K562 (cell line): ENCODE data around the gene CFAP251. TPM values are rescaled to one million over a fixed set of nuclear protein-coding genes. Genes with fewer than 3 reads are reported as not detected.

Experiments
- BDP1 ChIP-seq: IDR thresholded peaks from 3 replicates; pipeline ENCODE4 v1.6.1; 2011; ENCODE audit not compliant: insufficient read length, insufficient read depth
- KDM4B ChIP-seq, 2 experiments: fragments of 450-650 bp in 1 of 2; sonication (generic) in 1 of 2; IDR thresholded peaks; 2 replicates each; pipeline ENCODE4 v1.6.1; 2016 to 2017; ENCODE audit warnings: borderline replicate concordance in 2 of 2, antibody characterized with exemption in 1 of 2, low read depth in 1 of 2, mild to moderate bottlenecking in 1 of 2
- MAFK ChIP-seq: IDR thresholded peaks from 2 replicates; pipeline ENCODE4 v1.6.1; 2011; ENCODE audit warnings: low read length, improper control_type of control experiment
- NONO ChIP-seq, 2 experiments: fragments of 200-400 bp in 1 of 2; fragments of 450-650 bp in 1 of 2; formaldehyde crosslinking in 1 of 2; IDR thresholded peaks; 2 replicates each; pipeline ENCODE4 v1.6.1; 2017; ENCODE audit warnings: low read depth in 2 of 2, mild to moderate bottlenecking in 2 of 2, moderate library complexity in 2 of 2, low read length in 1 of 2
- POLR2B ChIP-seq: fragments of 450-650 bp; IDR thresholded peaks from 2 replicates; pipeline ENCODE4 v1.6.1; 2018; ENCODE audit warnings: low read depth; ENCODE audit not compliant: partially characterized antibody
- PTRF ChIP-seq: fragments of 450-650 bp; IDR thresholded peaks from 2 replicates; pipeline ENCODE4 v1.6.1; 2016; ENCODE audit warnings: mild to moderate bottlenecking, missing genetic modification characterization, missing compliant biosample characterization
- RBM14 ChIP-seq: fragments of 200-400 bp; formaldehyde crosslinking; IDR thresholded peaks from 2 replicates; pipeline ENCODE4 v1.6.1; 2018; ENCODE audit warnings: low read depth, mild to moderate bottlenecking, low read length, moderate library complexity, borderline replicate concordance; ENCODE audit not compliant: insufficient read depth
- RHOXF2B ChIP-seq: fragments of 250-450 bp; sonication (Bioruptor Pico); conservative IDR thresholded peaks from 2 replicates; pipeline ENCODE4 v1.5.1; 2021
- SLC30A9 ChIP-seq: fragments of 250-450 bp; sonication (Bioruptor Pico); IDR thresholded peaks from 2 replicates; pipeline ENCODE4 v1.8.0; 2022; ENCODE audit warnings: mild to moderate bottlenecking, moderate library complexity
- SNIP1 ChIP-seq: fragments of 450-650 bp; IDR thresholded peaks from 2 replicates; pipeline ENCODE4 v1.7.1; 2017; ENCODE audit warnings: low read depth, mild to moderate bottlenecking
- SNRNP70 ChIP-seq: fragments of 200-400 bp; formaldehyde crosslinking; optimal IDR thresholded peaks from 2 replicates; pipeline ENCODE3; 2017; ENCODE audit warnings: low read depth, low read length
- SP1 ChIP-seq: sonication (generic); formaldehyde crosslinking; IDR thresholded peaks from 2 replicates; pipeline ENCODE4 v1.8.1; 2022; ENCODE audit warnings: mild to moderate bottlenecking, missing genetic modification reagents
- SUPT5H ChIP-seq: fragments of 450-650 bp; IDR thresholded peaks from 2 replicates; pipeline ENCODE4 v1.6.1; 2016
- TAF7 ChIP-seq: fragments of 450-650 bp; IDR thresholded peaks from 2 replicates; pipeline ENCODE4 v1.6.1; 2016; ENCODE audit warnings: missing genetic modification characterization, missing compliant biosample characterization
- ZFP30 ChIP-seq: fragments of 250-450 bp; sonication (Bioruptor Pico); IDR thresholded peaks from 2 replicates; pipeline ENCODE4 v1.8.0; 2022; ENCODE audit warnings: moderate library complexity, mild to moderate bottlenecking, inconsistent platforms, borderline replicate concordance
- ZNF316 ChIP-seq: fragments of 450-650 bp; IDR thresholded peaks from 2 replicates; pipeline ENCODE4 v1.6.1; 2016
- ZNF586 ChIP-seq: fragments of 450-650 bp; formaldehyde crosslinking; conservative IDR thresholded peaks from 2 replicates; pipeline ENCODE4 v1.4.0; 2020; ENCODE audit warnings: mild to moderate bottlenecking, moderate library complexity
- ZNF589 ChIP-seq: fragments of 200-800 bp; sonication (Bioruptor generic); IDR thresholded peaks from 2 replicates; pipeline ENCODE4 v1.6.1; 2016; ENCODE audit warnings: low read depth, missing genetic modification characterization, missing compliant biosample characterization
- polyA plus RNA-seq, 8 experiments: library from polyadenylated mRNA; depleted of rRNA in 4 of 8; stranded (reverse) in 5 of 8; unstranded in 3 of 8; fragments of >200 nt; fragmentation: Nextera tagmentation in 2 of 8; fragmentation: Illumina TruSeq in 1 of 8; extraction: Ambion mirVana in 2 of 8; extraction: Trizol in 1 of 8; gene quantifications; 2 replicates each; pipeline versions ENCODE4 v1.2.1 to v1.2.3, GENCODE V29; 2011 to 2014; ENCODE audit warnings: inconsistent platforms in 1 of 8, missing spikeins in 1 of 8
- total RNA-seq, 7 experiments: library from RNA; depleted of rRNA in 6 of 7; stranded (reverse); fragments of >200 nt in 6 of 7; fragmentation: Illumina TruSeq in 2 of 7; extraction: Trizol in 2 of 7; gene quantifications; 2 replicates each; pipeline versions ENCODE4 v1.2.1 to v1.2.3, GENCODE V29; 2011 to 2021; ENCODE audit warnings: low replicate concordance in 1 of 7
- TF ChIP-seq, protein P1 (sequence below), 2 experiments: IDR thresholded peaks in 1 of 2; conservative IDR thresholded peaks in 1 of 2; 2 replicates each; pipeline ENCODE4 v1.6.1; 2016; ENCODE audit warnings: low read depth in 2 of 2, mild to moderate bottlenecking in 1 of 2, missing compliant biosample characterization in 1 of 2, missing genetic modification characterization in 1 of 2, moderate library complexity in 1 of 2
- TF ChIP-seq, protein P2 (sequence below): fragments of 450-650 bp; IDR thresholded peaks from 2 replicates; pipeline ENCODE4 v1.7.0; 2016; ENCODE audit warnings: borderline replicate concordance
- TF ChIP-seq, protein P3 (sequence below): fragments of 450-650 bp; IDR thresholded peaks from 2 replicates; pipeline ENCODE4 v1.6.1; 2016
- TF ChIP-seq, protein P4 (sequence below): fragments of 450-650 bp; IDR thresholded peaks from 2 replicates; pipeline ENCODE4 v1.6.1; 2016; ENCODE audit warnings: borderline replicate concordance

The CFAP251 gene
- total and polyA plus RNA-seq, 9 of the 15 experiments (the other 6 are each of a cell fraction or from before 2014, with no cell fraction given) = 16.6 to 31.0 (median 19.1) TPM

GRCh38 chr12:121934309-121934664 is 15.9 kb downstream of the CFAP251 start (continued):
- TF ChIP-seq ZNF316 (peak; percentile 94), ZFP30 (CRISPR knock-in tag) (no peak), RHOXF2B (CRISPR knock-in tag) (no peak), BDP1 (no peak), ZNF586 (CRISPR knock-in tag) (no peak), SUPT5H (no peak), TAF7 (tag) (peak; percentile 3; the same call in 1 of the 2 replicates), SNRNP70 (no peak), KDM4B (IDR thresholded peaks at IDR 0.05; ENCODE audit: borderline replicate concordance in 2 of 2, low read depth in 1 of 2) (no peak), NONO (IDR thresholded peaks at IDR 0.05; ENCODE audit: low read depth in 2 of 2, low read length in 1 of 2) (0 out of 4 replicates have a peak, but pooled peaks of 1 of the 2 experiments have one; percentile 11), SLC30A9 (no peak), RBM14 (no peak), POLR2B (no peak), PTRF (tag) (no peak), SNIP1 (no peak), SP1 (CRISPR knock-in tag) (no peak), ZNF589 (CRISPR knock-in tag) (no peak), MAFK (peak; percentile 45; the same call in 1 of the 2 replicates)
- TF ChIP-seq, protein P1, sequence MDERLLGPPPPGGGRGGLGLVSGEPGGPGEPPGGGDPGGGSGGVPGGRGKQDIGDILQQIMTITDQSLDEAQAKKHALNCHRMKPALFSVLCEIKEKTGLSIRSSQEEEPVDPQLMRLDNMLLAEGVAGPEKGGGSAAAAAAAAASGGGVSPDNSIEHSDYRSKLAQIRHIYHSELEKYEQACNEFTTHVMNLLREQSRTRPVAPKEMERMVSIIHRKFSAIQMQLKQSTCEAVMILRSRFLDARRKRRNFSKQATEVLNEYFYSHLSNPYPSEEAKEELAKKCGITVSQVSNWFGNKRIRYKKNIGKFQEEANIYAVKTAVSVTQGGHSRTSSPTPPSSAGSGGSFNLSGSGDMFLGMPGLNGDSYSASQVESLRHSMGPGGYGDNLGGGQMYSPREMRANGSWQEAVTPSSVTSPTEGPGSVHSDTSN (CRISPR knock-in tag; IDR thresholded peaks at IDR 0.05; ENCODE audit: low read depth) = no peak
- TF ChIP-seq, protein P1 (tag; conservative IDR thresholded peaks at IDR 0.05; ENCODE audit: low read depth) = peak; percentile 89
- TF ChIP-seq, protein P2, sequence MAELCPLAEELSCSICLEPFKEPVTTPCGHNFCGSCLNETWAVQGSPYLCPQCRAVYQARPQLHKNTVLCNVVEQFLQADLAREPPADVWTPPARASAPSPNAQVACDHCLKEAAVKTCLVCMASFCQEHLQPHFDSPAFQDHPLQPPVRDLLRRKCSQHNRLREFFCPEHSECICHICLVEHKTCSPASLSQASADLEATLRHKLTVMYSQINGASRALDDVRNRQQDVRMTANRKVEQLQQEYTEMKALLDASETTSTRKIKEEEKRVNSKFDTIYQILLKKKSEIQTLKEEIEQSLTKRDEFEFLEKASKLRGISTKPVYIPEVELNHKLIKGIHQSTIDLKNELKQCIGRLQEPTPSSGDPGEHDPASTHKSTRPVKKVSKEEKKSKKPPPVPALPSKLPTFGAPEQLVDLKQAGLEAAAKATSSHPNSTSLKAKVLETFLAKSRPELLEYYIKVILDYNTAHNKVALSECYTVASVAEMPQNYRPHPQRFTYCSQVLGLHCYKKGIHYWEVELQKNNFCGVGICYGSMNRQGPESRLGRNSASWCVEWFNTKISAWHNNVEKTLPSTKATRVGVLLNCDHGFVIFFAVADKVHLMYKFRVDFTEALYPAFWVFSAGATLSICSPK = no peak
- TF ChIP-seq, protein P3, sequence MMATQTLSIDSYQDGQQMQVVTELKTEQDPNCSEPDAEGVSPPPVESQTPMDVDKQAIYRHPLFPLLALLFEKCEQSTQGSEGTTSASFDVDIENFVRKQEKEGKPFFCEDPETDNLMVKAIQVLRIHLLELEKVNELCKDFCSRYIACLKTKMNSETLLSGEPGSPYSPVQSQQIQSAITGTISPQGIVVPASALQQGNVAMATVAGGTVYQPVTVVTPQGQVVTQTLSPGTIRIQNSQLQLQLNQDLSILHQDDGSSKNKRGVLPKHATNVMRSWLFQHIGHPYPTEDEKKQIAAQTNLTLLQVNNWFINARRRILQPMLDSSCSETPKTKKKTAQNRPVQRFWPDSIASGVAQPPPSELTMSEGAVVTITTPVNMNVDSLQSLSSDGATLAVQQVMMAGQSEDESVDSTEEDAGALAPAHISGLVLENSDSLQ = peak; percentile 65; the same call in 1 of the 2 replicates
- TF ChIP-seq, protein P4, sequence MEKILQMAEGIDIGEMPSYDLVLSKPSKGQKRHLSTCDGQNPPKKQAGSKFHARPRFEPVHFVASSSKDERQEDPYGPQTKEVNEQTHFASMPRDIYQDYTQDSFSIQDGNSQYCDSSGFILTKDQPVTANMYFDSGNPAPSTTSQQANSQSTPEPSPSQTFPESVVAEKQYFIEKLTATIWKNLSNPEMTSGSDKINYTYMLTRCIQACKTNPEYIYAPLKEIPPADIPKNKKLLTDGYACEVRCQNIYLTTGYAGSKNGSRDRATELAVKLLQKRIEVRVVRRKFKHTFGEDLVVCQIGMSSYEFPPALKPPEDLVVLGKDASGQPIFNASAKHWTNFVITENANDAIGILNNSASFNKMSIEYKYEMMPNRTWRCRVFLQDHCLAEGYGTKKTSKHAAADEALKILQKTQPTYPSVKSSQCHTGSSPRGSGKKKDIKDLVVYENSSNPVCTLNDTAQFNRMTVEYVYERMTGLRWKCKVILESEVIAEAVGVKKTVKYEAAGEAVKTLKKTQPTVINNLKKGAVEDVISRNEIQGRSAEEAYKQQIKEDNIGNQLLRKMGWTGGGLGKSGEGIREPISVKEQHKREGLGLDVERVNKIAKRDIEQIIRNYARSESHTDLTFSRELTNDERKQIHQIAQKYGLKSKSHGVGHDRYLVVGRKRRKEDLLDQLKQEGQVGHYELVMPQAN = 0 out of 2 replicates have a peak, but pooled peaks have one; percentile 33
